MCF 10A (cell line): Measurements from ENCODE around the gene SNRNP27. TPM values are rescaled to one million over a fixed set of nuclear protein-coding genes. Genes with fewer than 3 reads are reported as not detected.

ENCODE experiments used
- BruUV-seq: library from RNA; stranded (reverse); fragments of 400-500 nt; replicated peaks from 2 replicates; lab custom pipeline; 2021; lab: Mats Ljungman, UMichigan
- CTCF ChIA-PET: fragments of 300-600 bp; sonication (Branson Sonifier 250); formaldehyde crosslinking; extraction: SDS; loops from one replicate; lab custom pipeline; 2021; ENCODE audit warnings: antibody characterized with exemption, inconsistent platforms; lab: Yijun Ruan, JAX
- POLR2A ChIA-PET: fragments of 300-600, 350-650 bp; sonication (Branson Sonifier 250); formaldehyde crosslinking; extraction: SDS; loops from one replicate; lab custom pipeline; 2020; ENCODE audit warnings: antibody characterized with exemption, inconsistent platforms; lab: Yijun Ruan, JAX
- DNase-seq: peaks from one replicate; pipeline ENCODE4 v3.0.0-alpha.2; 2018; ENCODE audit not compliant: unreplicated experiment
- H3K27ac Mint-ChIP-seq: one replicate; pipeline ENCODE4 v1.8.0; 2022; ENCODE audit warnings: mild to moderate bottlenecking, low read depth, mixed read lengths; ENCODE audit not compliant: unreplicated experiment
- H3K27me3 Mint-ChIP-seq: one replicate; pipeline ENCODE4 v1.8.0; 2022; ENCODE audit warnings: mixed read lengths; ENCODE audit not compliant: insufficient read depth, unreplicated experiment
- H3K36me3 Mint-ChIP-seq: one replicate; pipeline ENCODE4 v1.8.0; 2022; ENCODE audit warnings: mild to moderate bottlenecking, moderate library complexity, mixed read lengths; ENCODE audit not compliant: insufficient read depth, unreplicated experiment
- H3K4me1 Mint-ChIP-seq: one replicate; pipeline ENCODE4 v1.8.0; 2022; ENCODE audit warnings: mixed read lengths; ENCODE audit not compliant: insufficient read depth, unreplicated experiment
- H3K4me3 Mint-ChIP-seq: one replicate; pipeline ENCODE4 v1.8.0; 2022; ENCODE audit warnings: mild to moderate bottlenecking, moderate library complexity, mixed read lengths; ENCODE audit not compliant: unreplicated experiment
- H3K9me3 Mint-ChIP-seq: one replicate; pipeline ENCODE4 v1.8.0; 2022; ENCODE audit warnings: mixed read lengths; ENCODE audit not compliant: unreplicated experiment
- intact Hi-C: fragments of 100-400 bp; cut with micrococcal nuclease; formaldehyde crosslinking; loops from 2 replicates; pipeline ENCODE4 v1.14.1; 2022
- total RNA-seq: library from RNA; stranded (reverse); gene quantifications from 2 replicates; pipeline ENCODE4 v1.2.3, GENCODE V29; 2022
- TF ChIP-seq, protein P1 (sequence below): fragments of 200-600 bp; IDR thresholded peaks from one replicate; pipeline ENCODE4 v1.8.0; 2022; ENCODE audit warnings: antibody characterized with exemption, mild to moderate bottlenecking; ENCODE audit not compliant: unreplicated experiment

SNRNP27 gene
- total RNA-seq, 1 experiment from 2014 or later, result 68.9 TPM

DNA sequence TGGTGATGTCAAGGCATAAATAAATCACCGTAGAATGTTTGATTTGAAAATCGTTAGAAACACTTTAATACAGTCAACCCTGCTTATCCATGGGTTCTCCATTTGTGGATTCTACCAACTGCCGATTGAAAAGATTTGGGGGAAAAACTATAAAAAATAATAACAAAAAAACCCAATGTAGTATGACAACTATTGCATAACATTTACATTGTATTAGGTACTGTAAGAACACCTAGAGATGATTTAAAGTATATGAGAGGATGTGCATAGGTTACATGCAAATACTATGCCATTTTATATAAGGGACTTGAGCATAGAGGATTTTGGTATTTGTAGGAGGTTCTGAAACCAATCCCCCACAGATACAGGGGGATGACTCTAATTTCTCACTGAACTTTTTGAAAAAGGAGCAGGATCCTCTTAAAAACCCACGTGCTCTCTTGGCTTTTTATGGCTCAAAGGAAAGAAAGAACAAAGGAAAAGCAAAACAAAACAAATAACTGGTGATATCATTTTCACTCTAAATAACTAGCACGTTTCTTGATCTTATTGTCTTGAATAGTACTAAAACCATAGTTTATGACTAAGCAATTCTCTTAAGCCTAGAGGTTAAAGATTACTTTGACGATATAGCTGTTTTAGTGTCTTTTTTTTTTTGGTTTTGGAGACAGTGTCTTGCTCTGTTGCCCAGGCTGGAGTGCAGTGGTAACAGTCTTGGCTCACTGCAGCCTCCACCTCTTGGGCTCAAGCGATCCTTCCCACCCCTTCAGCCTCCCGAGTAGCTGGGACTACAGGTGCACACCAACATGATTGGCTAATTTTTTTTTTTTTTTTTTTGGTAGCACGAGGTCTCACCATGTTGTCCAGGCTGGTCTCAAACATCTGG lies 47.3 kb upstream of the SNRNP27 start:
- no peak overlapping the region for H3K27ac Mint-ChIP-seq
- no peaks in the 10 kb centered on the region for H3K9me3 Mint-ChIP-seq
- ChIA-PET POLR2A (interaction anchor here (0.7 to 0.8 kb wide), 2 partner anchors 9 to 461 kb away, joined by 3 read pairs; no protein-coding TSS in a partner anchor), CTCF (interaction anchor here (0.5 to 0.6 kb wide), 2 partner anchors 33 to 123 kb away, joined by 3 to 5 read pairs; no protein-coding TSS in a partner anchor)
- H3K36me3 Mint-ChIP-seq, result peaks cover 33% of the 10 kb centered on the region
- DNase-seq, result no peak
- no peak overlapping the region for H3K4me3 Mint-ChIP-seq
- intact Hi-C loops, result no loop called here
- no peaks in the 10 kb centered on the region for H3K27me3 Mint-ChIP-seq
- no TSS peak for BruUV-seq
- H3K4me1 Mint-ChIP-seq, result no peaks in the 10 kb centered on the region
- TF ChIP-seq, protein P1, sequence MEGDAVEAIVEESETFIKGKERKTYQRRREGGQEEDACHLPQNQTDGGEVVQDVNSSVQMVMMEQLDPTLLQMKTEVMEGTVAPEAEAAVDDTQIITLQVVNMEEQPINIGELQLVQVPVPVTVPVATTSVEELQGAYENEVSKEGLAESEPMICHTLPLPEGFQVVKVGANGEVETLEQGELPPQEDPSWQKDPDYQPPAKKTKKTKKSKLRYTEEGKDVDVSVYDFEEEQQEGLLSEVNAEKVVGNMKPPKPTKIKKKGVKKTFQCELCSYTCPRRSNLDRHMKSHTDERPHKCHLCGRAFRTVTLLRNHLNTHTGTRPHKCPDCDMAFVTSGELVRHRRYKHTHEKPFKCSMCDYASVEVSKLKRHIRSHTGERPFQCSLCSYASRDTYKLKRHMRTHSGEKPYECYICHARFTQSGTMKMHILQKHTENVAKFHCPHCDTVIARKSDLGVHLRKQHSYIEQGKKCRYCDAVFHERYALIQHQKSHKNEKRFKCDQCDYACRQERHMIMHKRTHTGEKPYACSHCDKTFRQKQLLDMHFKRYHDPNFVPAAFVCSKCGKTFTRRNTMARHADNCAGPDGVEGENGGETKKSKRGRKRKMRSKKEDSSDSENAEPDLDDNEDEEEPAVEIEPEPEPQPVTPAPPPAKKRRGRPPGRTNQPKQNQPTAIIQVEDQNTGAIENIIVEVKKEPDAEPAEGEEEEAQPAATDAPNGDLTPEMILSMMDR, result no peak

DNA sequence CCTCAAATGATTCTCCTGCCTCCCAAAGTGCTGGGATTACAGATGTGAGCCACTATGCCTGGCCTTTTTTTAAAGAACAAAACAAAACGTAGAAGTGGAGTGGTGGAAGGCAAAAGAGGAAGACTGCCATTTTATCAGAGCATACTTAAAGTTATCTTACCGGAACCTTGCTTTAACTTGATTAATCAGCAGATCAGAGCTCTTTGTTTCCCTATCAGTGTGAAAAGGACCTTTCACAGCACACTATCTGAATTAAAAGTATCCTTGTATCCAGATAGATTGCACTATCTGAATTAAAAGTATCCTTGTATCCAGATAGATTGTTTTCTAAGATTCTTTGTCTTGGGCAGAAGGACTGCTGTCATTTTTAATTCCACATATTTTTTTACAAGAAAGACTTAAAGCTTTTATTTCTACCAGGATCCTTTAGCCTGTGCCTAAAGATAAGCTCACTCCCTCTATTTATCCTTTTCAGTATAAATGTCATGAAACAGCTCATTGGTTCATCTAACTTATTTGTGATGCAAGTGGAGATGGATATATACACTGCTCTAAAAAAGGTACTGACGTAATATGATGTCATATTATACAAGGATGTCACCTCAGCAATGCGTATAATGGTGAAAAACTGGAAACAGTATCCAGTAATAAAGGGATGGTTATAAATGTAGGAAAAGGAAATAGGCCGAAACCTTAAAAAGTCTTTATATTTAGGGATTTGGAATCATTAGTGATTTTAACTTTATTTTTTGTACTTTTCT lies 46.5 kb upstream of the SNRNP27 start:
- Mint-ChIP-seq H3K9me3 (no peaks in the 10 kb centered on the region), H3K27ac (no peak overlapping the region), H3K4me3 (no peak overlapping the region), H3K4me1 (no peaks in the 10 kb centered on the region), H3K27me3 (no peaks in the 10 kb centered on the region), H3K36me3 (peaks cover 30% of the 10 kb centered on the region)
- no TSS peak for BruUV-seq
- TF ChIP-seq, protein P1, result no peak
- ChIA-PET POLR2A (interaction anchor here (0.5 to 0.8 kb wide), 4 partner anchors 10 to 462 kb away, joined by 3 read pairs; partner anchors contain the start of gene SNRNP27), CTCF (interaction anchor here (0.5 to 1.0 kb wide), 2 partner anchors 33 to 122 kb away, joined by 5 read pairs; no protein-coding TSS in a partner anchor)
- DNase-seq, result no peak
- intact Hi-C loops, result no loop called here

DNA sequence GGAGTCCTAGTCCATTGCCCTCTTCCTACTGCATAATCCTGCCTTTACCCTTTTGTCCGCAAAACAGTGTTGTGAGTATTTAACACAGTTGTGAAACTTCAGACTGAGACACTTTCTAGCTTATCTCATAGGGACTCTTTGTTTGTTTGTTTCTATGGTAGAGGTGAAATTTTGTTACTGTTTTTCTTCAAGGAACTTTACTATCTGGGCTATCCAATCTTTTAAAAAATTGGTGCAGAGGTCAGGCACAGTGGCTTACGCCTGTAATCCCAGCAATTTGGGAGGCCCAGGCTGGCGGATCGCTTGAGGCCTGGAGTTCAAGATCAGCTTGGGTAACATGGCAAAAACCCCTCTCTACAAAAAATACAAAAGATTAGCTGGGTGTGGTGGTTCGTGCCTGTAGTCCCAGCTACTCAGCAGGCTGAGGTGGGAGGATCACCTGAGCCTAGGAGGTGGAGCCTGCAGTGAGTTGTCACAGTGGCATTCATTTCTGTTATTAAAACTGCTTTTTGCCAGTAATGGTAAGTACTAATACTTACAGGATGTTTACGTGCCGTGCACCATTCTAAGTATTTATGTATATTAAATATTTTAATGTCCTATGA lies 45.5 kb upstream of the SNRNP27 start:
- Mint-ChIP-seq H3K27ac (no peak overlapping the region), H3K9me3 (no peaks in the 10 kb centered on the region), H3K27me3 (no peaks in the 10 kb centered on the region), H3K36me3 (peaks cover 30% of the 10 kb centered on the region), H3K4me3 (no peak overlapping the region), H3K4me1 (no peaks in the 10 kb centered on the region)
- ChIA-PET POLR2A (interaction anchor here (0.8 to 0.9 kb wide), 2 partner anchors 22 to 46 kb away, joined by 3 to 4 read pairs; partner anchors contain the start of gene SNRNP27), CTCF (interaction anchor here (0.7 to 1.2 kb wide), 3 partner anchors 17 to 175 kb away, joined by 3 to 6 read pairs (median 5); no protein-coding TSS in a partner anchor)
- intact Hi-C loops, result no loop called here
- BruUV-seq, result no TSS peak
- no peak for DNase-seq
- TF ChIP-seq, protein P1, result no peak
